ENCODE measurements around the gene POLR1A. TPM values are rescaled to one million over a fixed set of nuclear protein-coding genes. Genes with fewer than 3 reads are reported as not detected.

The POLR1A gene
- total and polyA plus RNA-seq, 2 of the 13 experiments (the other 11 are each of a cell fraction or from before 2014, with no cell fraction given), result 7.2 to 39.9 TPM

DNA sequence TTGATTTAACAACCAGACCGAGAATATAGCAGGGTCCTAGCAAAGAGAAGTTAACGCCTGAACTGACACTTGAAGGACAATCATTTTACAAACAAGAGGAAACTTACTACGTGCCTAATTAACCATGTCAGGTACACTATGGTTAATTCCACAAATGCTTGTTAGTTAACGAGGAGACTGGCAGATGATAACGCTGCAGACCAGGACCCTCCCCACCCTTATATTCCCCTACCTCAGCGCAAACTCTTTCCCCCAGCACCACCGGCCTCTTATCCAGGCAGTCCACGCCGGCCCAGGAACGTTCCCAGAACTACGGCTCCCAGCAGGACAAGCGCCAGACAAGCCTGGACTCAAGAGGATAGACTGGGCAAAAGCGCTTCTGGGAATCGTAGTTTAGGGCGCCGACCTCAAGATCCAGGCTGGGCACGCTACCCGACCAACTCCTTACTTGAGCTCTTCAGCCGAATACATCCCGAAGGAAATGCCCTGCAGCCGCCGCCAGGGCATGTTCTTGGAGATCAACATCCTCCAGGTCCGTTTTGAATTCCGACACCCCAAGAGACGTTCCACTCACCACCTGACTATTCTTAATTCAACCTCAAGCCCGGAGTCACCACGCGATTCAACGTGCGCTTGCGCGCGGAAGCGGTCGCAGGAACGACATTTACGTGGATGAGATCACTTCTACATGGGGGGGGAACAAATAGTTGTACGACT, at the start of gene POLR1A (continued):
- TF ChIP-seq ATRX (CRISPR knock-in tag; IDR thresholded peaks at IDR 0.05; ENCODE audit: borderline replicate concordance) (no peak), PAX8 (CRISPR knock-in tag; IDR thresholded peaks at IDR 0.05; ENCODE audit: borderline replicate concordance) (no peak), NPAS2 (CRISPR knock-in tag; IDR thresholded peaks at IDR 0.05; ENCODE audit: borderline replicate concordance) (no peak), ZNF788 (CRISPR knock-in tag; IDR thresholded peaks at IDR 0.05; ENCODE audit: borderline replicate concordance) (no peak; the same call in 1 of the 2 replicates), ZNF891 (CRISPR knock-in tag; IDR thresholded peaks at IDR 0.05) (no peak), ZBTB38 (CRISPR knock-in tag; IDR thresholded peaks at IDR 0.05) (0 out of 2 replicates have a peak, but pooled peaks have one; percentile 41), ZNF501 (CRISPR knock-in tag; IDR thresholded peaks at IDR 0.05) (no peak), PAF1 (CRISPR knock-in tag; IDR thresholded peaks at IDR 0.05) (no peak), DMAP1 (CRISPR knock-in tag; IDR thresholded peaks at IDR 0.05) (peak; percentile 82), TBP (CRISPR knock-in tag; IDR thresholded peaks at IDR 0.05) (peak; percentile 80; the same call in 1 of the 2 replicates), PPARG (CRISPR knock-in tag; conservative IDR thresholded peaks at IDR 0.05) (no peak)
- TF ChIP-seq, protein P1, sequence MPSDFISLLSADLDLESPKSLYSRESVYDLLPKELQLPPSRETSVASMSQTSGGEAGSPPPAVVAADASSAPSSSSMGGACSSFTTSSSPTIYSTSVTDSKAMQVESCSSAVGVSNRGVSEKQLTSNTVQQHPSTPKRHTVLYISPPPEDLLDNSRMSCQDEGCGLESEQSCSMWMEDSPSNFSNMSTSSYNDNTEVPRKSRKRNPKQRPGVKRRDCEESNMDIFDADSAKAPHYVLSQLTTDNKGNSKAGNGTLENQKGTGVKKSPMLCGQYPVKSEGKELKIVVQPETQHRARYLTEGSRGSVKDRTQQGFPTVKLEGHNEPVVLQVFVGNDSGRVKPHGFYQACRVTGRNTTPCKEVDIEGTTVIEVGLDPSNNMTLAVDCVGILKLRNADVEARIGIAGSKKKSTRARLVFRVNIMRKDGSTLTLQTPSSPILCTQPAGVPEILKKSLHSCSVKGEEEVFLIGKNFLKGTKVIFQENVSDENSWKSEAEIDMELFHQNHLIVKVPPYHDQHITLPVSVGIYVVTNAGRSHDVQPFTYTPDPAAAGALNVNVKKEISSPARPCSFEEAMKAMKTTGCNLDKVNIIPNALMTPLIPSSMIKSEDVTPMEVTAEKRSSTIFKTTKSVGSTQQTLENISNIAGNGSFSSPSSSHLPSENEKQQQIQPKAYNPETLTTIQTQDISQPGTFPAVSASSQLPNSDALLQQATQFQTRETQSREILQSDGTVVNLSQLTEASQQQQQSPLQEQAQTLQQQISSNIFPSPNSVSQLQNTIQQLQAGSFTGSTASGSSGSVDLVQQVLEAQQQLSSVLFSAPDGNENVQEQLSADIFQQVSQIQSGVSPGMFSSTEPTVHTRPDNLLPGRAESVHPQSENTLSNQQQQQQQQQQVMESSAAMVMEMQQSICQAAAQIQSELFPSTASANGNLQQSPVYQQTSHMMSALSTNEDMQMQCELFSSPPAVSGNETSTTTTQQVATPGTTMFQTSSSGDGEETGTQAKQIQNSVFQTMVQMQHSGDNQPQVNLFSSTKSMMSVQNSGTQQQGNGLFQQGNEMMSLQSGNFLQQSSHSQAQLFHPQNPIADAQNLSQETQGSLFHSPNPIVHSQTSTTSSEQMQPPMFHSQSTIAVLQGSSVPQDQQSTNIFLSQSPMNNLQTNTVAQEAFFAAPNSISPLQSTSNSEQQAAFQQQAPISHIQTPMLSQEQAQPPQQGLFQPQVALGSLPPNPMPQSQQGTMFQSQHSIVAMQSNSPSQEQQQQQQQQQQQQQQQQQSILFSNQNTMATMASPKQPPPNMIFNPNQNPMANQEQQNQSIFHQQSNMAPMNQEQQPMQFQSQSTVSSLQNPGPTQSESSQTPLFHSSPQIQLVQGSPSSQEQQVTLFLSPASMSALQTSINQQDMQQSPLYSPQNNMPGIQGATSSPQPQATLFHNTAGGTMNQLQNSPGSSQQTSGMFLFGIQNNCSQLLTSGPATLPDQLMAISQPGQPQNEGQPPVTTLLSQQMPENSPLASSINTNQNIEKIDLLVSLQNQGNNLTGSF (CRISPR knock-in tag; IDR thresholded peaks at IDR 0.05), result no peak
- TF ChIP-seq, protein P2, sequence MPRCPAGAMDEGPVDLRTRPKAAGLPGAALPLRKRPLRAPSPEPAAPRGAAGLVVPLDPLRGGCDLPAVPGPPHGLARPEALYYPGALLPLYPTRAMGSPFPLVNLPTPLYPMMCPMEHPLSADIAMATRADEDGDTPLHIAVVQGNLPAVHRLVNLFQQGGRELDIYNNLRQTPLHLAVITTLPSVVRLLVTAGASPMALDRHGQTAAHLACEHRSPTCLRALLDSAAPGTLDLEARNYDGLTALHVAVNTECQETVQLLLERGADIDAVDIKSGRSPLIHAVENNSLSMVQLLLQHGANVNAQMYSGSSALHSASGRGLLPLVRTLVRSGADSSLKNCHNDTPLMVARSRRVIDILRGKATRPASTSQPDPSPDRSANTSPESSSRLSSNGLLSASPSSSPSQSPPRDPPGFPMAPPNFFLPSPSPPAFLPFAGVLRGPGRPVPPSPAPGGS (CRISPR knock-in tag; IDR thresholded peaks at IDR 0.05), result no peak
- TF ChIP-seq, protein P3, sequence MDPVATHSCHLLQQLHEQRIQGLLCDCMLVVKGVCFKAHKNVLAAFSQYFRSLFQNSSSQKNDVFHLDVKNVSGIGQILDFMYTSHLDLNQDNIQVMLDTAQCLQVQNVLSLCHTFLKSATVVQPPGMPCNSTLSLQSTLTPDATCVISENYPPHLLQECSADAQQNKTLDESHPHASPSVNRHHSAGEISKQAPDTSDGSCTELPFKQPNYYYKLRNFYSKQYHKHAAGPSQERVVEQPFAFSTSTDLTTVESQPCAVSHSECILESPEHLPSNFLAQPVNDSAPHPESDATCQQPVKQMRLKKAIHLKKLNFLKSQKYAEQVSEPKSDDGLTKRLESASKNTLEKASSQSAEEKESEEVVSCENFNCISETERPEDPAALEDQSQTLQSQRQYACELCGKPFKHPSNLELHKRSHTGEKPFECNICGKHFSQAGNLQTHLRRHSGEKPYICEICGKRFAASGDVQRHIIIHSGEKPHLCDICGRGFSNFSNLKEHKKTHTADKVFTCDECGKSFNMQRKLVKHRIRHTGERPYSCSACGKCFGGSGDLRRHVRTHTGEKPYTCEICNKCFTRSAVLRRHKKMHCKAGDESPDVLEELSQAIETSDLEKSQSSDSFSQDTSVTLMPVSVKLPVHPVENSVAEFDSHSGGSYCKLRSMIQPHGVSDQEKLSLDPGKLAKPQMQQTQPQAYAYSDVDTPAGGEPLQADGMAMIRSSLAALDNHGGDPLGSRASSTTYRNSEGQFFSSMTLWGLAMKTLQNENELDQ (CRISPR knock-in tag; IDR thresholded peaks at IDR 0.05; ENCODE audit: borderline replicate concordance), result no peak
- TF ChIP-seq, protein P4, sequence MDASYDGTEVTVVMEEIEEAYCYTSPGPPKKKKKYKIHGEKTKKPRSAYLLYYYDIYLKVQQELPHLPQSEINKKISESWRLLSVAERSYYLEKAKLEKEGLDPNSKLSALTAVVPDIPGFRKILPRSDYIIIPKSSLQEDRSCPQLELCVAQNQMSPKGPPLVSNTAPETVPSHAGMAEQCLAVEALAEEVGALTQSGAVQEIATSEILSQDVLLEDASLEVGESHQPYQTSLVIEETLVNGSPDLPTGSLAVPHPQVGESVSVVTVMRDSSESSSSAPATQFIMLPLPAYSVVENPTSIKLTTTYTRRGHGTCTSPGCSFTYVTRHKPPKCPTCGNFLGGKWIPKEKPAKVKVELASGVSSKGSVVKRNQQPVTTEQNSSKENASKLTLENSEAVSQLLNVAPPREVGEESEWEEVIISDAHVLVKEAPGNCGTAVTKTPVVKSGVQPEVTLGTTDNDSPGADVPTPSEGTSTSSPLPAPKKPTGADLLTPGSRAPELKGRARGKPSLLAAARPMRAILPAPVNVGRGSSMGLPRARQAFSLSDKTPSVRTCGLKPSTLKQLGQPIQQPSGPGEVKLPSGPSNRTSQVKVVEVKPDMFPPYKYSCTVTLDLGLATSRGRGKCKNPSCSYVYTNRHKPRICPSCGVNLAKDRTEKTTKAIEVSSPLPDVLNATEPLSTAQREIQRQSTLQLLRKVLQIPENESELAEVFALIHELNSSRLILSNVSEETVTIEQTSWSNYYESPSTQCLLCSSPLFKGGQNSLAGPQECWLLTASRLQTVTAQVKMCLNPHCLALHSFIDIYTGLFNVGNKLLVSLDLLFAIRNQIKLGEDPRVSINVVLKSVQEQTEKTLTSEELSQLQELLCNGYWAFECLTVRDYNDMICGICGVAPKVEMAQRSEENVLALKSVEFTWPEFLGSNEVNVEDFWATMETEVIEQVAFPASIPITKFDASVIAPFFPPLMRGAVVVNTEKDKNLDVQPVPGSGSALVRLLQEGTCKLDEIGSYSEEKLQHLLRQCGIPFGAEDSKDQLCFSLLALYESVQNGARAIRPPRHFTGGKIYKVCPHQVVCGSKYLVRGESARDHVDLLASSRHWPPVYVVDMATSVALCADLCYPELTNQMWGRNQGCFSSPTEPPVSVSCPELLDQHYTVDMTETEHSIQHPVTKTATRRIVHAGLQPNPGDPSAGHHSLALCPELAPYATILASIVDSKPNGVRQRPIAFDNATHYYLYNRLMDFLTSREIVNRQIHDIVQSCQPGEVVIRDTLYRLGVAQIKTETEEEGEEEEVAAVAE (CRISPR knock-in tag; IDR thresholded peaks at IDR 0.05; ENCODE audit: borderline replicate concordance), result peak; percentile 67; the same call in 1 of the 2 replicates
